ENCODE measurements around the gene SLC25A36. TPM values are rescaled to one million over a fixed set of nuclear protein-coding genes. Genes with fewer than 3 reads are reported as not detected.
A peak's percentile ranks its signal among the peaks of the same experiment; 100 is the strongest.
"Not testable (repeated sequence)": the region's sequence is repeated elsewhere in the genome, so short reads cannot be mapped to it uniquely, and the experiment has no call there.

The SLC25A36 gene
- total and polyA plus RNA-seq, 7 experiments from 2014 or later, result 36.0 to 121 (median 65.4) TPM

GRCh38 chr3:141011232-141011996 lies 69.8 kb downstream of the SLC25A36 start:
- Mint-ChIP-seq H3K27me3 (peaks cover 16 to 52% (median 25%) of the 10 kb centered on the region in 5 donors), H3K36me3 (no peaks in the 10 kb centered on the region), H3K4me3 (no peak overlapping the region), H3K4me1 (peaks cover 0 to 7% (median 5%) of the 10 kb centered on the region in 7 donors), H3K9me3 (no peaks in the 10 kb centered on the region), H3K27ac (no peak overlapping the region)
- Histone ChIP-seq H3K27ac (ENCODE audit: low read depth, low read length) (no peak overlapping the region), H3K4me1 (ENCODE audit: control insufficient read depth in 2 of 2, insufficient read depth in 2 of 2, low read length in 2 of 2) (peaks cover 0 to 3% of the 10 kb centered on the region in 2 donors), H3K4me3 (ENCODE audit: low read length) (no peak overlapping the region), H3K36me3 (ENCODE audit: control insufficient read depth in 2 of 3, insufficient read depth in 3 of 3, low read length in 3 of 3) (no peaks in the 10 kb centered on the region), H3K27me3 (ENCODE audit: control insufficient read depth in 2 of 2, insufficient read depth in 2 of 2, low read length in 2 of 2) (peaks cover 0 to 4% of the 10 kb centered on the region in 2 donors), H3K9me3 (ENCODE audit: control insufficient read depth in 2 of 3, low read length in 3 of 3) (no peaks in the 10 kb centered on the region)
- ChIA-PET CTCF (interaction anchor here (0.6 to 1.4 kb wide), 4 partner anchors 50 to 1054 kb away, joined by 3 to 7 read pairs (median 3); no protein-coding TSS in a partner anchor), POLR2A (no interaction called here)
- peak; percentile 98 for ATAC-seq
- intact Hi-C loops (cut with micrococcal nuclease), result loop anchor here (1.0 to 5.0 kb wide), 5 partner anchors 94 to 441 kb away; no protein-coding TSS in a partner anchor
- DNase-seq, result peak; percentile 40 to 74 (median 64)

GRCh38 chr3:141011997-141012262 lies 70.3 kb downstream of the SLC25A36 start:
- Mint-ChIP-seq H3K27me3 (peaks cover 16 to 49% (median 23%) of the 10 kb centered on the region in 5 donors), H3K4me3 (no peak overlapping the region), H3K4me1 (peaks cover 0 to 10% (median 5%) of the 10 kb centered on the region in 7 donors), H3K9me3 (no peaks in the 10 kb centered on the region), H3K36me3 (no peaks in the 10 kb centered on the region), H3K27ac (no peak overlapping the region)
- intact Hi-C loops (cut with micrococcal nuclease), result loop anchor here (1.0 to 5.0 kb wide), 5 partner anchors 93 to 441 kb away; no protein-coding TSS in a partner anchor
- no peaks in the 10 kb centered on the region for H3K36me3 ChIP-seq (ENCODE audit: control insufficient read depth in 2 of 3, insufficient read depth in 3 of 3, low read length in 3 of 3)
- POLR2A ChIA-PET, result no interaction called here
- ATAC-seq (no peak), DNase-seq (no peak)
- peaks cover 0 to 4% of the 10 kb centered on the region in 2 donors for H3K27me3 ChIP-seq (ENCODE audit: control insufficient read depth in 2 of 2, insufficient read depth in 2 of 2, low read length in 2 of 2)
- CTCF ChIA-PET, result interaction anchor here (0.6 to 1.4 kb wide), 3 partner anchors 12 to 1054 kb away, joined by 3 to 7 read pairs (median 3); no protein-coding TSS in a partner anchor
- H3K4me3 ChIP-seq (ENCODE audit: low read length), result no peak overlapping the region
- no peak overlapping the region for H3K27ac ChIP-seq (ENCODE audit: low read depth, low read length)
- no peaks in the 10 kb centered on the region for H3K9me3 ChIP-seq (ENCODE audit: control insufficient read depth in 2 of 3, low read length in 3 of 3)
- peaks cover 0 to 8% of the 10 kb centered on the region in 2 donors for H3K4me1 ChIP-seq (ENCODE audit: control insufficient read depth in 2 of 2, insufficient read depth in 2 of 2, low read length in 2 of 2)

GRCh38 chr3:141012571-141012970 lies 70.9 kb downstream of the SLC25A36 start:
- H3K27me3 Mint-ChIP-seq, result peaks cover 16 to 43% (median 21%) of the 10 kb centered on the region in 5 donors
- no peaks in the 10 kb centered on the region for H3K9me3 ChIP-seq (ENCODE audit: control insufficient read depth in 2 of 3, low read length in 3 of 3)
- DNase-seq, result no peak
- no peak overlapping the region for H3K4me3 Mint-ChIP-seq
- intact Hi-C loops (cut with micrococcal nuclease), result loop anchor here in 1 of 2 donors (5.0 kb wide), 1 partner anchor 245 kb away; no protein-coding TSS in a partner anchor
- peaks cover 2 to 14% (median 8%) of the 10 kb centered on the region in 7 donors for H3K4me1 Mint-ChIP-seq
- CTCF ChIA-PET, result interaction anchor here (0.7 to 0.8 kb wide), 2 partner anchors 12 to 179 kb away, joined by 3 to 4 read pairs; no protein-coding TSS in a partner anchor
- POLR2A ChIA-PET, result no interaction called here
- H3K9me3 Mint-ChIP-seq, result no peaks in the 10 kb centered on the region
- no peak overlapping the region for H3K4me3 ChIP-seq (ENCODE audit: low read length)
- H3K27me3 ChIP-seq (ENCODE audit: control insufficient read depth in 2 of 2, insufficient read depth in 2 of 2, low read length in 2 of 2), result peaks cover 0 to 4% of the 10 kb centered on the region in 2 donors
- no peaks in the 10 kb centered on the region for H3K36me3 Mint-ChIP-seq
- peaks cover 0 to 13% of the 10 kb centered on the region in 2 donors for H3K4me1 ChIP-seq (ENCODE audit: control insufficient read depth in 2 of 2, insufficient read depth in 2 of 2, low read length in 2 of 2)
- H3K27ac Mint-ChIP-seq, result no peak overlapping the region
- no peak overlapping the region for H3K27ac ChIP-seq (ENCODE audit: low read depth, low read length)
- no peak for ATAC-seq
- H3K36me3 ChIP-seq (ENCODE audit: control insufficient read depth in 2 of 3, insufficient read depth in 3 of 3, low read length in 3 of 3), result no peaks in the 10 kb centered on the region

- peaks cover 0 to 13% of the 10 kb centered on the region in 2 donors for H3K4me1 ChIP-seq (ENCODE audit: control insufficient read depth in 2 of 2, insufficient read depth in 2 of 2, low read length in 2 of 2)
- no peak overlapping the region for H3K4me3 ChIP-seq (ENCODE audit: low read length)
- no peak overlapping the region for H3K27ac ChIP-seq (ENCODE audit: low read depth, low read length)
- intact Hi-C loops (cut with micrococcal nuclease), result no loop called here
- Mint-ChIP-seq H3K27me3 (peaks cover 0 to 23% (median 7%) of the 10 kb centered on the region in 5 donors), H3K36me3 (no peaks in the 10 kb centered on the region), H3K27ac (no peak overlapping the region), H3K9me3 (peaks cover 0 to 2% (median 0%) of the 10 kb centered on the region in 11 donors), H3K4me1 (peaks cover 6 to 28% (median 13%) of the 10 kb centered on the region in 7 donors), H3K4me3 (no peak overlapping the region)
- CTCF ChIA-PET, result no interaction called here
- no peaks in the 10 kb centered on the region for H3K36me3 ChIP-seq (ENCODE audit: control insufficient read depth in 2 of 3, insufficient read depth in 3 of 3, low read length in 3 of 3)
- no peaks in the 10 kb centered on the region for H3K27me3 ChIP-seq (ENCODE audit: control insufficient read depth in 2 of 2, insufficient read depth in 2 of 2, low read length in 2 of 2)
- no peak for ATAC-seq
- no peak for DNase-seq
- POLR2A ChIA-PET, result no interaction called here
- no peaks in the 10 kb centered on the region for H3K9me3 ChIP-seq (ENCODE audit: control insufficient read depth in 2 of 3, low read length in 3 of 3)
Measured at GRCh38 chr3:141015481-141015880, 73.8 kb downstream of the SLC25A36 start.

GRCh38 chr3:141017366-141018322 lies 76.0 kb downstream of the SLC25A36 start:
- H3K27me3 Mint-ChIP-seq, result peaks cover 0 to 19% (median 0%) of the 10 kb centered on the region in 5 donors
- H3K9me3 ChIP-seq (ENCODE audit: control insufficient read depth in 2 of 3, low read length in 3 of 3); ATAC-seq; POLR2A ChIA-PET; H3K9me3 Mint-ChIP-seq; H3K27me3 ChIP-seq (ENCODE audit: control insufficient read depth in 2 of 2, insufficient read depth in 2 of 2, low read length in 2 of 2); H3K36me3 Mint-ChIP-seq; H3K4me3 ChIP-seq (ENCODE audit: low read length); intact Hi-C loops (cut with micrococcal nuclease); H3K36me3 ChIP-seq (ENCODE audit: control insufficient read depth in 2 of 3, insufficient read depth in 3 of 3, low read length in 3 of 3); H3K27ac ChIP-seq (ENCODE audit: low read depth, low read length): not testable (repeated sequence)
- peak overlapping the region; percentile 15 to 74 (median 50) for H3K4me3 Mint-ChIP-seq
- peak in 2 of 9 donors; percentile 4 to 26 for DNase-seq
- H3K4me1 ChIP-seq (ENCODE audit: control insufficient read depth in 2 of 2, insufficient read depth in 2 of 2, low read length in 2 of 2), result peaks cover 0 to 13% of the 10 kb centered on the region in 2 donors
- H3K4me1 Mint-ChIP-seq, result peaks cover 5 to 26% (median 8%) of the 10 kb centered on the region in 7 donors
- CTCF ChIA-PET, result interaction anchor here (0.6 to 1.1 kb wide), 2 partner anchors 17 to 29 kb away, joined by 3 read pairs; no protein-coding TSS in a partner anchor
- peak overlapping the region in 4 of 9 donors; percentile 17 to 77 (median 36) for H3K27ac Mint-ChIP-seq

- H3K9me3 ChIP-seq (ENCODE audit: control insufficient read depth in 2 of 3, low read length in 3 of 3), result no peaks in the 10 kb centered on the region
- H3K36me3 Mint-ChIP-seq, result no peaks in the 10 kb centered on the region
- intact Hi-C loops (cut with micrococcal nuclease), result no loop called here
- no peak overlapping the region for H3K4me3 ChIP-seq (ENCODE audit: low read length)
- no peak overlapping the region for H3K27ac Mint-ChIP-seq
- CTCF ChIA-PET, result no interaction called here
- H3K4me1 ChIP-seq (ENCODE audit: control insufficient read depth in 2 of 2, insufficient read depth in 2 of 2, low read length in 2 of 2), result peaks cover 0 to 13% of the 10 kb centered on the region in 2 donors
- H3K4me1 Mint-ChIP-seq, result peaks cover 5 to 26% (median 8%) of the 10 kb centered on the region in 7 donors
- H3K27me3 Mint-ChIP-seq, result peaks cover 0 to 27% (median 0%) of the 10 kb centered on the region in 5 donors
- ATAC-seq (peak; percentile 32), DNase-seq (no peak)
- POLR2A ChIA-PET, result no interaction called here
- no peak overlapping the region for H3K27ac ChIP-seq (ENCODE audit: low read depth, low read length)
- H3K4me3 Mint-ChIP-seq, result no peak overlapping the region
- H3K27me3 ChIP-seq (ENCODE audit: control insufficient read depth in 2 of 2, insufficient read depth in 2 of 2, low read length in 2 of 2), result no peaks in the 10 kb centered on the region
- no peaks in the 10 kb centered on the region for H3K36me3 ChIP-seq (ENCODE audit: control insufficient read depth in 2 of 3, insufficient read depth in 3 of 3, low read length in 3 of 3)
- peaks cover 0 to 2% (median 0%) of the 10 kb centered on the region in 11 donors for H3K9me3 Mint-ChIP-seq
Measured at GRCh38 chr3:141019244-141019643, 77.6 kb downstream of the SLC25A36 start.

Data from naive thymus-derived CD4-positive, alpha-beta T cell (primary cell).